IPS-20b (cell line): ENCODE results near the gene ARVCF.

Source experiments
- H3K27ac ChIP-seq: one replicate; pipeline ENCODE4 v1.5.1; 2013; ENCODE audit warnings: low read length
- H3K27me3 ChIP-seq: 2 replicates; pipeline ENCODE4 v1.6.1; 2013; ENCODE audit warnings: mild to moderate bottlenecking, low read length, inconsistent platforms; ENCODE audit not compliant: insufficient read depth
- H3K36me3 ChIP-seq: 2 replicates; pipeline ENCODE4 v1.6.1; 2013; ENCODE audit warnings: low read depth, mild to moderate bottlenecking, inconsistent platforms, low read length, moderate library complexity; ENCODE audit not compliant: insufficient read depth
- H3K4me1 ChIP-seq: 2 replicates; pipeline ENCODE4 v1.6.1; 2013; ENCODE audit warnings: mild to moderate bottlenecking, control low read depth, inconsistent platforms, low read length, moderate library complexity; ENCODE audit not compliant: insufficient read depth
- H3K4me3 ChIP-seq: 2 replicates; pipeline ENCODE4 v1.5.1; 2013; ENCODE audit warnings: mild to moderate bottlenecking, low read length, inconsistent platforms
- H3K9ac ChIP-seq: 2 replicates; pipeline ENCODE4 v1.6.1; 2013; ENCODE audit warnings: low read depth, mild to moderate bottlenecking, inconsistent platforms, low read length, moderate library complexity
- H3K9me3 ChIP-seq: 2 replicates; pipeline ENCODE4 v1.6.1; 2013; ENCODE audit warnings: mild to moderate bottlenecking, low read depth, low read length, inconsistent platforms; ENCODE audit not compliant: insufficient read depth

The ARVCF gene

GRCh38 chr22:20058989-20059770 lies 42.6 kb upstream of the ARVCF start:
- Histone ChIP-seq H3K4me3 (no peak overlapping the region), H3K9ac (no peak overlapping the region), H3K9me3 (no peaks in the 10 kb centered on the region), H3K4me1 (no peaks in the 10 kb centered on the region), H3K27me3 (no peaks in the 10 kb centered on the region), H3K36me3 (no peaks in the 10 kb centered on the region; the same call in 1 of the 2 replicates), H3K27ac (no peak overlapping the region)

DNA sequence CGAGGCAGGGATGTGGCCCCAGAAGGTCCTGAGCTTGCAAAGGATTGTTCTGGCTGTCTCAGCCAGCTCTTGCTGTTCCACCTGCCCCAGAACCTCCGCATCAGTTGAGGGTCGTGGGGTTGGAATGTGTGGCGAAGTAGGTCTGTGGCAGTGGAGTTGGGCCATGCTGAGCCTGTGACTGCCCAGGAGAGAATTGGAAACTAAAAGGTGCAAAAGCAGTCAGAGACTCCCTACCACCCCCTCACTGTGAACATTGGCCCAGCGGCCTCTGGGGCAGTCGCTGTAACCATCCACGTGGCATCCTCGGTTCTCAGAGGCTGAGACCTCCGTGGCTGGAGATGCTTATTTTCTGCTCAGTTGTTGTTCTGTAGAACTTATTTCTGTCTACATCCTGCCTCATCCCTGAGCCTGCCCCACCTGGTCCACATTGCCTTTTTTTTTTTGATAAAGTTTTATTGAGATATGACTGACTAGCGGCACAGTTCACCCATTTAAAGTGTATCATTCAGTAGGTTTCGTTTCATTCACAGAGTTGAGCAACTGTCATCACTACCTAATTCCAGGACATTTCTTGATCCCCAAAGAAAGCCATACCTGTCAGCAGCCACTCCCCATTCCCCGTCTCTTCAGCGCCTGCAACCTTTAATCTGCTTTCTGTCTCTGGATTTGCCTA lies 41.1 kb upstream of the ARVCF start:
- H3K9me3 ChIP-seq = no peaks in the 10 kb centered on the region
- no peak overlapping the region for H3K4me3 ChIP-seq
- H3K9ac ChIP-seq = no peak overlapping the region
- no peaks in the 10 kb centered on the region for H3K4me1 ChIP-seq
- no peaks in the 10 kb centered on the region for H3K27me3 ChIP-seq
- no peak overlapping the region for H3K27ac ChIP-seq
- H3K36me3 ChIP-seq = no peaks in the 10 kb centered on the region; the same call in 1 of the 2 replicates

DNA sequence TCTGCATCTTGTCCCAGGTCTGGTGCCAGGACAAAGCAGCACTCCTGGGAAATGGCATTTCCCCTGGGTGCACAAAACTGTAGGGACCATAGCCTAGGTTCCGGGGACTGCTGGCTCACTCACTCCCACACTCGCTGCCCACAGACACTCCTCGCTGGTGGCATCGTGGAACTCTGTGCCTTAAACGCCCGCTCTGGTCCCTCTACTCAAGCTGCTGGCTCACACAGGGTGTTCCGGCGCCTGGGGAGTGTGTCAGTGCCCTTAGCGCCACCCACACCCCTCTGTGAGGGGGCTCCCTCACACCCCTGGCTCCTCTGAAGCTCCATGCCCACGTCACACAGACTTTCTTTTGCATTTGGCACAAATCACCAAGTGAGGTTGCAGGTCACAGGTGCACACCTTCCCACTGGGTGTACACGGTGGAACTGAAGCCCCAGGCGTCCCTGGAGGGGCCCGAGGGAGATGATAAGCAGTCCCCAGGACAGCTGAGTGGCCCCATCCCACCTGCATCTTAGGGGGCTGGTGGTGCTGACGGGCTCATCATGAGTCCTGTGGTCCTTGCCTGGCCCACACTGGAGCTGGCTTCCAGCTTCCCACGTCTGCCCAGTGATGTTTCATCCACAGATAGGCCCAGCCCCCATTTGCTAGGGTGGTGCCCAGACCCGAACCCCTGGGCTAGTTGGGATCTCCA lies 40.2 kb upstream of the ARVCF start:
- H3K27me3 ChIP-seq = no peaks in the 10 kb centered on the region
- no peak overlapping the region for H3K4me3 ChIP-seq
- no peaks in the 10 kb centered on the region for H3K9me3 ChIP-seq
- no peaks in the 10 kb centered on the region; the same call in 1 of the 2 replicates for H3K36me3 ChIP-seq
- no peak overlapping the region for H3K9ac ChIP-seq
- H3K4me1 ChIP-seq = no peaks in the 10 kb centered on the region
- no peak overlapping the region for H3K27ac ChIP-seq

DNA sequence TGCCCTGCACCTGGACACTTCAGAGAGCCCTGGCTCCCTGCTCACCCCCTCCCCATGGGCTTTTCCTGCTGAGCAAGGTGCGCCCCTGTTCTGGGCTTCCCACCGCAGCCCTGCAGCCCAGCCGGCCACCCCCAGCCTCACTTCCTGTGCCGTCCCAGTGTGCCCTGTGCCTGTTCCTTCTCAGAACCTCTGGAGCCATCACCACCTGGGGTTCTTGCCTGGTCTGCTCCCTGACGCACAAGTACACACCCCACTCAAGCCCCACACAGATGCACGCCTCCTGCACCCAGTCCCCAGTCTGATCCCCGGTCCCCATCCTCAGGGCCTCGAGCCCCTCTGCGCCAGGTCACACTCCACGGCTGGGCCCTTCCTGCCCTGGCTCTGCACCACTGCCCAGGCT lies 39.5 kb upstream of the ARVCF start:
- no peaks in the 10 kb centered on the region for H3K4me1 ChIP-seq
- H3K9ac ChIP-seq = no peak overlapping the region

GRCh38 chr22:20055654-20056053 lies 39.0 kb upstream of the ARVCF start:
- Histone ChIP-seq H3K9me3 (no peaks in the 10 kb centered on the region), H3K4me3 (no peak overlapping the region), H3K27ac (no peak overlapping the region), H3K9ac (no peak overlapping the region), H3K27me3 (no peaks in the 10 kb centered on the region), H3K36me3 (no peaks in the 10 kb centered on the region), H3K4me1 (no peaks in the 10 kb centered on the region)

More for the DNA sequence above, 39.5 kb upstream of the ARVCF start:
- Histone ChIP-seq H3K27me3 (no peaks in the 10 kb centered on the region), H3K4me3 (no peak overlapping the region), H3K36me3 (no peaks in the 10 kb centered on the region; the same call in 1 of the 2 replicates), H3K9me3 (no peaks in the 10 kb centered on the region), H3K27ac (no peak overlapping the region)

DNA sequence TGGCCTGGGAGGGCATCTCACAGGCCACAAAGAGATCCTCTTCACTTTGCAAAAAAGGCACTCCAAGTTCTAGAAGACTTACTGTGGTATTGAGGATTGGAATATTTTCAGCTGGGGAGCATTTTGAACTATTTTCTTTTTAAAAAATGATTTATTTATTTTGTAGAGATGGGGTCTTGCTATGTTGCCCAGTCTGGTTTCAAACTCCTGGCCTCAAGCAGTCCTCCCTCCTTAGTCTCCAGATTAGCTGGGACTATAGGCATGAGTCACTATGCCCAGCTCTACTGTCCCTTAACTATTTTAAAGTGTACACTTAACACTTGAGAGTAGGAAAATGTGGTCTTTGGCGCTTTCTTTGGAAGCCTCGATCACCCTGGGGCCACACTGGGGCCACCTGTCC lies 38.5 kb upstream of the ARVCF start:
- Histone ChIP-seq H3K27me3 (no peaks in the 10 kb centered on the region), H3K9me3 (no peaks in the 10 kb centered on the region), H3K27ac (no peak overlapping the region), H3K4me3 (no peak overlapping the region), H3K4me1 (no peaks in the 10 kb centered on the region), H3K36me3 (no peaks in the 10 kb centered on the region), H3K9ac (no peak overlapping the region)

- no peaks in the 10 kb centered on the region for H3K27me3 ChIP-seq
- no peak overlapping the region for H3K4me3 ChIP-seq
- H3K4me1 ChIP-seq = no peaks in the 10 kb centered on the region
- H3K27ac ChIP-seq = no peak overlapping the region
- H3K36me3 ChIP-seq = no peaks in the 10 kb centered on the region
- H3K9ac ChIP-seq = no peak overlapping the region
- no peaks in the 10 kb centered on the region for H3K9me3 ChIP-seq
These were observed 37.9 kb upstream of the ARVCF start for GRCh38 chr22:20054485-20054884.

GRCh38 chr22:20054034-20054427 lies 37.4 kb upstream of the ARVCF start:
- no peaks in the 10 kb centered on the region for H3K9me3 ChIP-seq
- no peak overlapping the region for H3K9ac ChIP-seq
- no peak overlapping the region for H3K27ac ChIP-seq
- no peak overlapping the region for H3K4me3 ChIP-seq
- no peaks in the 10 kb centered on the region for H3K4me1 ChIP-seq
- no peaks in the 10 kb centered on the region for H3K27me3 ChIP-seq
- no peaks in the 10 kb centered on the region for H3K36me3 ChIP-seq

- no peaks in the 10 kb centered on the region for H3K27me3 ChIP-seq
- H3K36me3 ChIP-seq = no peaks in the 10 kb centered on the region
- H3K27ac ChIP-seq = no peak overlapping the region
- no peak overlapping the region for H3K9ac ChIP-seq
- H3K9me3 ChIP-seq = no peaks in the 10 kb centered on the region
- H3K4me1 ChIP-seq = no peaks in the 10 kb centered on the region
- no peak overlapping the region for H3K4me3 ChIP-seq
These were observed 36.9 kb upstream of the ARVCF start for GRCh38 chr22:20053407-20054033.

DNA sequence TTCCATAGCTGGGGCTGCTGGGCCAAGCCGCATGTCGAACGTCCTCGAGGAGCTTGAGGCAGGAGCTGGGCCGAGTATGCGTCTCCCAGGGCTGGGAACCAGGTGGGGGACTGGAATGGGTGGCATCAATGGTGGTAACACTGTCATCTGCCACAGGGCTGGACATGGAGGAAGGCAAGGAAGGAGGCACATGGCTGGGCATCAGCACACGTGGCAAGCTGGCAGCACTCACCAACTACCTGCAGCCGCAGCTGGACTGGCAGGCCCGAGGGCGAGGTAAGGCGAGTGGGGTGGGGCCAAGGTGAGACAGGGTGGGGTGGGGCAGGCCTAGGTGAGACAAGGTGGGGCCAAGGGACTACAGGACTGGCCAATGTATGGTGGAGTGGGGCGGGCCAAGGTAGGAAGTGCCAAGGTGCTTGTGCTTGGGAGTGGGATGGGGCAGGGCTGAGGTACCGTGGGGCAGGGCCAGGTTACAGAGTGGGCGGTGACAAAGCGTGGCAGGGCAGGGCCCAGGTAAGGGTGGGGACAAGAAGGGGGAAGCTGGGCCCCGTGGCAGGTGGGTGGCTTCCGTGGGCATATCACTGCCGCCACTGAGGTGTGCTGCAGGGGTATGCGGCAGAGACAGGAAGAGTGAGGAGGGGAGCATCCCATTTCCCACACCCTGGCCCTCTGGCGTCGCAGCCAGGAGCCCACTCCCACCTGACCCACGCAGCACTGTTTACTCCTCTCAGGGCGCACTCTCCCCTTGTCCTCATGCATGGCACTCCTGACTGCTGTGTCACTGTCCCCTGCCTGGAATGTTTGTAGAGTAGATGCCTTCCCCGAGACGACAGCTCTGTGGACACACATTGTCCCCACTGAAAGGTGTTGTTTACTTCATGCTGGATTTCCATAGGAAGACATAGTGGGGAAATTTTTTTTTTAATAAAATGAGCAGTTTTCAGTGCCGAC lies 36.0 kb upstream of the ARVCF start:
- no peaks in the 10 kb centered on the region for H3K27me3 ChIP-seq
- no peak overlapping the region for H3K27ac ChIP-seq
- H3K4me3 ChIP-seq = no peak overlapping the region
- H3K9ac ChIP-seq = no peak overlapping the region; the same call in 1 of the 2 replicates
- no peaks in the 10 kb centered on the region for H3K36me3 ChIP-seq
- no peaks in the 10 kb centered on the region for H3K9me3 ChIP-seq
- H3K4me1 ChIP-seq = no peaks in the 10 kb centered on the region

GRCh38 chr22:20051927-20052308 lies 35.3 kb upstream of the ARVCF start:
- no peaks in the 10 kb centered on the region for H3K4me1 ChIP-seq
- no peak overlapping the region for H3K4me3 ChIP-seq
- H3K27me3 ChIP-seq = no peaks in the 10 kb centered on the region
- no peak overlapping the region for H3K27ac ChIP-seq
- H3K36me3 ChIP-seq = no peaks in the 10 kb centered on the region
- no peak overlapping the region for H3K9ac ChIP-seq
- H3K9me3 ChIP-seq = no peaks in the 10 kb centered on the region
